Measurements from ENCODE around the gene CPNE9.

CPNE9 gene

GRCh38 chr3:9730657-9731205, 27.1 kb downstream of the CPNE9 start:
- no peak for TF ChIP-seq CTCF (IDR thresholded peaks at IDR 0.05; ENCODE audit: low read depth, low read length)
- H3K9me3 ChIP-seq, result no peaks in the 10 kb centered on the region
- no peaks in the 10 kb centered on the region for H3K4me1 ChIP-seq
- no peaks in the 10 kb centered on the region for H3K27me3 ChIP-seq
- peaks cover 3% of the 10 kb centered on the region; the same call in 1 of the 2 replicates for H3K36me3 ChIP-seq
- peak overlapping the region; percentile 56 for H3K4me3 ChIP-seq (ENCODE audit: low read depth, low read length)
- no peak for DNase-seq

- H3K9me3 ChIP-seq, result no peaks in the 10 kb centered on the region
- no peak for TF ChIP-seq CTCF (IDR thresholded peaks at IDR 0.05; ENCODE audit: low read depth, low read length)
- H3K4me3 ChIP-seq (ENCODE audit: low read depth, low read length), result peak within 1 kb of the TSS; percentile 75
- H3K4me1 ChIP-seq, result no peaks in the 10 kb centered on the region
- peak; percentile 97 for DNase-seq
- H3K36me3 ChIP-seq, result peaks cover 6% of the 10 kb centered on the region; the same call in 1 of the 2 replicates
- no peaks in the 10 kb centered on the region for H3K27me3 ChIP-seq
Observed at GRCh38 chr3:9731206-9732079, 27.8 kb downstream of the CPNE9 start, which contains the start of gene BRPF1. TSS of gene BRPF1 (plus strand) at chr3:9731735. CDS start at chr3:9734141, 2,406 bp downstream.

DNA sequence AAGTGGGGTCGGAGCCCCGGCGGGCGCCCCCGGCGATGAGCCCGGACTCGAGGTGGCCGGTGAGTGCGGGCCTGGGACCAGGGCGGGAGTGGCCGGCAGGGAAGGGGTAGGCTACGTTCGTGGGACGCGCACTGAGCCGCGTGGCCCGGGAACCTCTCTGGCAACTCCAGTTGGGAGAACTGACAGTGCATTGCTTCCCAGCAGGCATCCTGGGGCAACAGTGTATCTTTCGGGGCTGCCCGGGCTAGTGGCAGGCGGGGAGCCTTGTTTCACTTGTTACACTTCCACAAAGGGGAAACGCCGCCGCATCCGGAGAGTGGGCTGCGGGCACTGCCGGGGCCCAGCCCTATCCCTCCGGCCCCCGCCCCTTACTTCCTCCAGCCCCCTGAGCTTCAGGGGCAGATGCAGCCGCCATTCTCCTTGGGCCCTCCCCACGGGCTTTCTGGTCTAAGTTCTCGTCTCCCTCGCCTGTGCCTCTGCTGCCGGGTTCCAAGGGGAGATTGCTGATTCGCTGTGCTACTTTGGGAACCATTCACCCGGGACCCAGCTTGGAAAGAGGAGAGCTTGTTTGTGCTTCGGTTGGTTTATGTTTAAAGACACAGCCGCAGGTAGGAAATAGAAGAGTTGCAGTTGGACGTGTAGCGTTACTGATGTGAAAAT, 28.6 kb downstream of the CPNE9 start:
- Histone ChIP-seq H3K9me3 (no peaks in the 10 kb centered on the region), H3K4me3 (ENCODE audit: low read depth, low read length) (peak overlapping the region; percentile 75), H3K36me3 (peaks cover 10% of the 10 kb centered on the region; the same call in 1 of the 2 replicates), H3K4me1 (no peaks in the 10 kb centered on the region), H3K27me3 (no peaks in the 10 kb centered on the region)
- DNase-seq, result no peak
- TF ChIP-seq CTCF (IDR thresholded peaks at IDR 0.05; ENCODE audit: low read depth, low read length), result no peak

- H3K4me1 ChIP-seq, result no peaks in the 10 kb centered on the region
- peaks cover 12% of the 10 kb centered on the region for H3K36me3 ChIP-seq
- H3K4me3 ChIP-seq (ENCODE audit: low read depth, low read length), result peak overlapping the region; percentile 75
- DNase-seq, result no peak
- no peak for TF ChIP-seq CTCF (IDR thresholded peaks at IDR 0.05; ENCODE audit: low read depth, low read length)
- no peaks in the 10 kb centered on the region for H3K9me3 ChIP-seq
- no peaks in the 10 kb centered on the region for H3K27me3 ChIP-seq
Observed at GRCh38 chr3:9732740-9733115, 29.1 kb downstream of the CPNE9 start.

DNA sequence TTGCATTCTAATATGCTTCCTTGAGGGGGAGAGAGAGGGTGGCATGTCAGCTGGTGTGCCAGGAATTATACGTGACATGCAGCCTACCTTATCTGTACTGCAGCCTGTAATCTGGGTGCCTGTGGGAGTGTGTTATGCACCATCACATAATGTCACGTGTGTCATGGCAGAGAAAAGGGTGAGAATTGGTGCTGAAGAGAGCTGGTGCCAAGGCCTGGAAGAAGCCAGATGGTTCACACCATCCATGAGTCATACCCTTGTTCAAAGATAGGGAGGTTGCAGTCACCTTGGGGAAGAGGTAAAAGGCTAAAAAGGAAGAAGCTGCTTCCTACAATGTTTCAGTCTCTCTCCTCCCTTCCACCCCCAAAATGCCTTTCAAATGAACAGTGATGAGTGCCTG, 33.2 kb downstream of the CPNE9 start:
- no peak for DNase-seq
- Histone ChIP-seq H3K4me1 (no peaks in the 10 kb centered on the region), H3K36me3 (peaks cover 29% of the 10 kb centered on the region), H3K9me3 (no peaks in the 10 kb centered on the region), H3K27me3 (no peaks in the 10 kb centered on the region), H3K4me3 (ENCODE audit: low read depth, low read length) (no peak overlapping the region)
- no peak for TF ChIP-seq CTCF (IDR thresholded peaks at IDR 0.05; ENCODE audit: low read depth, low read length)
